Retinal pigment epithelial cell (primary cell): ENCODE data around the gene ATXN2.
"Not testable (repeated sequence)": the region's sequence is repeated elsewhere in the genome, so short reads cannot be mapped to it uniquely, and the experiment has no call there.

ENCODE experiments used
- DNase-seq: peaks from one replicate; pipeline ENCODE4 v3.0.0-alpha.2; 2010; ENCODE audit warnings: low read depth
- H3K4me3 ChIP-seq: 2 replicates; pipeline ENCODE4 v1.5.1; 2011; ENCODE audit warnings: mild to moderate bottlenecking, low read length, control low read depth, moderate library complexity
- TF ChIP-seq, protein P1 (sequence below): conservative IDR thresholded peaks from 2 replicates; pipeline ENCODE4 v1.5.1; 2011; ENCODE audit warnings: low read depth, low read length, control low read depth, inconsistent platforms

Gene ATXN2

DNA sequence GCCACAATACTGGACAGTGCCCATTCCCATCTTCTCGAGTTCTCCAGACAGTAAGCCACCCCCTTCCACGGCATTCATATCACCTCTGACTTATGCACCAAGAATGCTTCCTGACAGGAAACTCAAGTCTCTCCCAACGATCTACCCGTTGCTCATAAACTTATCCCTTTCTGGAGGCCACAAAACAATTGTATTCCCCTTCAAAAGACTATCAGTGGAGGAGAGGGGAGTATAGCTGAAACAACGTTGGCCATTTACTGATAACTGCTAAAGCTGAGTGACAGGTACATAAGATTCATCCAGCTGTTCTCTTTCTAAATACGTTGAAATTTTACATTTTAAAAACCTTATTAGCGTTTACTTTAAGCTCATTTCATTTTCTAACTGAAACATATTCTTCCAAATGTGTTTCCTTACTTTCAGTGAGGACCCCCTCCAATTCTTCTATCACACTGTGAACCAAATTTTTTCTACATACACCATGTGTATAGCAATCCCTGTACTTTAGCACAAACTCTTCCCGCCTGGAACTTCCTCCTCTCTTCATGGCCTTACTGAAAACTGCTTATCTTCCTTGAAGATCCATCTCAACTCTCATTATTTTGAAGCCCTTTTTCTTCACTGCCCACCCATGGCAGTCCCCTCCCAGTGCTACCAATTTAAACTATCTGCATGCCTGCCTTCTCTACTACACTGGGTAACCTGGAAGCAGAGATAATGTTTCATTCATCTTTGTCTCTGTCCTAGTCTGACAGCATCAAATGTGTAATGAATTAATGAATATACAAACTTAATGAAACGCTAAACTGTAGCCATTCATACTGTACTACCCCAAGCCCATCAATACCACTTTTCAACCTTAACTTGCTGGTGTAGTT is 28.8 kb downstream of the ATXN2 start:
- TF ChIP-seq, protein P1, sequence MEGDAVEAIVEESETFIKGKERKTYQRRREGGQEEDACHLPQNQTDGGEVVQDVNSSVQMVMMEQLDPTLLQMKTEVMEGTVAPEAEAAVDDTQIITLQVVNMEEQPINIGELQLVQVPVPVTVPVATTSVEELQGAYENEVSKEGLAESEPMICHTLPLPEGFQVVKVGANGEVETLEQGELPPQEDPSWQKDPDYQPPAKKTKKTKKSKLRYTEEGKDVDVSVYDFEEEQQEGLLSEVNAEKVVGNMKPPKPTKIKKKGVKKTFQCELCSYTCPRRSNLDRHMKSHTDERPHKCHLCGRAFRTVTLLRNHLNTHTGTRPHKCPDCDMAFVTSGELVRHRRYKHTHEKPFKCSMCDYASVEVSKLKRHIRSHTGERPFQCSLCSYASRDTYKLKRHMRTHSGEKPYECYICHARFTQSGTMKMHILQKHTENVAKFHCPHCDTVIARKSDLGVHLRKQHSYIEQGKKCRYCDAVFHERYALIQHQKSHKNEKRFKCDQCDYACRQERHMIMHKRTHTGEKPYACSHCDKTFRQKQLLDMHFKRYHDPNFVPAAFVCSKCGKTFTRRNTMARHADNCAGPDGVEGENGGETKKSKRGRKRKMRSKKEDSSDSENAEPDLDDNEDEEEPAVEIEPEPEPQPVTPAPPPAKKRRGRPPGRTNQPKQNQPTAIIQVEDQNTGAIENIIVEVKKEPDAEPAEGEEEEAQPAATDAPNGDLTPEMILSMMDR, result no peak
- no peak for DNase-seq
- no peak overlapping the region for H3K4me3 ChIP-seq

DNA sequence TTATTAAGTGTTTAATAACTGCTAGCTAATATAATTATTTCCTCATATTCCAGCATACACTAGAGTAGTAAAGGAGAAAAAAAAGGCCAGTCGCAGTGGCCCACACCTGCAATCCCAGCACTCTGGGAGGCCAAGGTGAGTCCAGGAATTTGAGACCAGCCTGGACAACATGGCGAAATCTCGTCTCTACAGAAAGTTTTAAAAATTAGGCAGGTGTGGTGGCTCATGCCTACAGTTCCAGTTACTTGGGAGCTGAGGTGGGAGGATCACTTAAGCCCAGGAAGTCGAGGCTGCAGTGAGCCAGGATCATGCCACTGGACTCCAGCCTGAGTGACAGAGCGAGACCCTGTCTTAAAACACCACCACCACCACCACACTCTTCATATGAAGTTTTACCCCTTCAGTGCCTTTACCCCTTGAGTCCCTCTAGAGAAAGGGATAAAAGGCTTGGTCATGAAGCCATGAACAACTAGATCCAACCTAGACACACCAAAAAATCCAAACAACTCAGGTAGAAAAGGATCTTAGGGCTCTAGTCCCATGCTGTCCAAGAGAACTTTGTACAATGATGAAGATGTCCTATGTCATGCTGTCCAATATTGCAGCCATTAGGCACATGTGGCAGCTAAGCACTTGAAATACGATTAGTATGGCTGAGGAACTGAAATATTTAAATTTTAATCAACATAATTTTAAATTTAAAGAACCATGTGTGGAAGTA is 29.6 kb downstream of the ATXN2 start:
- no peak for DNase-seq
- no peak overlapping the region for H3K4me3 ChIP-seq
- TF ChIP-seq, protein P1, result no peak

DNA sequence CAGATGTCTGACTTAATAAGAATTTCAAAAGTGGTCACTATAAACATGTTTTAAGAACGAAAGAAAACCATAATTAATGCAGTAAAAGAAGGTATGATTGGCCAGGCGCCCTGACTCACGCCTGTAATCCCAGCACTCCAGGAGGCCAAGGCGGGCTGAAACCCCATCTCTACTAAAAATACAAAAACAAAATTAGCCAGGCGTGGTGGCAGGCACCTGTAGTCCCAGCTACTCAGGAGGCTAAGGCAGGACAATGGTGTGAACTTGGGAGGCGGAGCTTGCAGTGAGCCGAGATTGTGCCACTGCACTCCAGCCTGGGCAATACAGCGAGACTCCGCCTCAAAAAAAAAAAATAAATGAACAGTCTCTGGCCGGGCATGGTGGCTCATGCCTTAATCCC is 38.3 kb downstream of the ATXN2 start:
- DNase-seq, H3K4me3 ChIP-seq: not testable (repeated sequence)

GRCh38 chr12:111558107-111558376 is 41.1 kb downstream of the ATXN2 start:
- no peak overlapping the region for H3K4me3 ChIP-seq
- no peak for DNase-seq
- TF ChIP-seq, protein P1, result no peak

DNA sequence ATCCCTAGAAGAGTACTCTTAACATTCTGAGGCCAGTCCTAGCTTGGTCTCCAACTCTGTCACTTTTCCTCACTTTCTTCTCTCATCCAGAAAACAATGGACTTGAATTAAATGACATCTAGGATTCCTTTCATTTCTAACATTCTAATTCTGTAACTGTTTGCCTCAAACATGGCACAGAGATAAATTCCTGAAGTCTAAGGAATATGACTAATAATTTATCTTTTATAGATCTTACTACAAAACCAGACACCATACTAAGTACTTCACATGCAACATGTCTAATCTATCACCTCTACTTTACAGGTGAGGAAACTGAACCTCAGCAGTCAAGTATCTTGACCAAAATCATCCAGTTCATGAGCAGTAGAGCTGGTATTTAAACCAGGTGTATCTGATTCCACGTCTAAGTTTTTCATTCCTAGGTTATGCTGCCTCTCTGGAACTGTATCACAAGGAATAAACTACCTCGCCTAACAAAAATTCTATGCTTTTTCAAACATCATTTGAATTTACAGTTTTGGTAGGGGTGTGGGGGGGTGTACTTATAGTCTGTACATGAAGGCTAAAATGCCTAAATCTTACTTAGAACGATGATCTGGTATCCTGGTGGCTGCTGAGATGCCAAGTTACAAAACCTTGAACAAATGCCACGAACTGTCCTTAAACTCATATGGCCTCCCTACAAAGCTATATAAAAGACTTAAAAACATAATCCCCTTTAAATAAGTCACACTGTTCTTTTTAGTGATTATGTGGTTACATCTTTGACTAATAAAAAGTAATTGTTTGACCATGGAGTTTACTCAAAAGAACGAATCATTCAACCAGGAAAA is 41.6 kb downstream of the ATXN2 start:
- H3K4me3 ChIP-seq, result no peak overlapping the region
- peak; percentile 40 for DNase-seq
- TF ChIP-seq, protein P1, result no peak

DNA sequence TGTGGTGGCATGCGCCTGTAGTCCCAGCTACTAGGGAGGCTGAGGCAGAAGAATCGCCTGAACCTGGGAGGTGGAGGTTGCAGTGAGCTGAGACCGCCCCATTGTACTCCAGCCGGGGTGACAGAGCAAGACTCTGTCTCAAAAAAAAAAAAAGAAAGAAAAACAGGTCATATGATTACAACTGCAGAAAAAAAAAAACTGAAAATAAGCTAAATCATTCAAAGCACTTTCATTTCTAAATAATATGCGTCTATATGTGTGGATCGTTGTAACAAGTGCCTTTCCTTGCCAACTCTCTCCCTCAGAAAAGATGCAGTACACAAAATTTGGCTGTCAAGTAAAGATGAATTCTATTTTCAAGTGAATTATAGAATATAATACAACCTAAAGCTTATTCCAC is 42.4 kb downstream of the ATXN2 start:
- no peak for DNase-seq
- H3K4me3 ChIP-seq, result no peak overlapping the region
- TF ChIP-seq, protein P1, result no peak

DNA sequence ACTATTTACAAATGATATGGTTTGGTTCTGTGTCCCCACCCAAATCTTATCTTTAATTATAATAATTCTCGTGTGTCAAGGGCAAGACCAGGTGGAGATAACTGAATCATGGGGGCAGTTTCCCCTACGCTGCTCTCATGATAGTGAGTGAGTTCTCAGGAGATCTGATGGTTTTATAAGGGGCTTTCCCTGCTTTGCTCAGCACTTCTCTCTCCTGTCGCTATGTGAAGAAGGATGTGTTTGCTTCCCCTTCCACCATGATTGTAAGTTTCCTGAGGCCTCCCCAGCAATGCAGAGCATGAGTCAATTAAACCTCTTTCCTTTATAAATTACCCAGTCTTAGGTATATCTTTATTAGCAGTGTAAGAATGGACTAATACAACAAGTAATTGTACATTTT is 43.8 kb downstream of the ATXN2 start:
- not testable (repeated sequence) for H3K4me3 ChIP-seq, DNase-seq
